SIG-M5 treated with dmso at 0.1 percent for 504 hours (cell line): Measurements from ENCODE around the gene MYCN.
A peak's percentile ranks its signal among the peaks of the same experiment; 100 is the strongest.
"Not testable (repeated sequence)": the region's sequence is repeated elsewhere in the genome, so short reads cannot be mapped to it uniquely, and the experiment has no call there.

Experiments
- DNase-seq: peaks from one replicate; lab custom pipeline; 2025; ENCODE audit not compliant: unreplicated experiment; lab: John Stamatoyannopoulos, UW

MYCN gene

DNA sequence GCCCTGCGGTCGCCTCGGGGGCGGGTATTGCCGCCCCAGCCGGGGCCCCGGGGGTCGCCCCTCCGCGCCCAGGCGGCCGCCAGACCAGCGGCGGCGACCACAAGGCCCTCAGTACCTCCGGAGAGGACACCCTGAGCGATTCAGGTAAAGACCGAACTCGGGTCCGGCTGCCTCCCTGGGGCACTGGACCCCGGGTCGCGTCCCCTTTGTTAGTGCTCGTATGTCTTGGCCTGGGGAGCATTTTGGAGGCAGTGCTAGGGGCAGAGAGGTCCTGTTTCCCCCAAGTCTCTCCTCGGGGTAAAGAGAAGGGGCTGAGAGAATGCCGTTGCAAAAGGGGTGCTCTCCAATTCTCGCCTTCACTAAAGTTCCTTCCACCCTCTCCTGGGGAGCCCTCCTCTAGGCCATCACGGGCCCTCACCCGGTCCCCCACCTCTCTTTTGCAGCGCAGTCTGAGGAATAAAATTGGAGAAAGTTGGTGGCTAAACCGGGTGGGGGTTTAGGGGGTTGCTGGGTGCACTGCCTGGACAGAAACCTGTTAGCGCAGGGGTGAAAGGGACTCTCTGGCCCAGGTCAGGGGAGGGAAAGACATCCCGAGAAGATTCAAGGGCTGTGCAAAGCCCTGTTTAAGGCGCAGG is 2.5 kb downstream of the MYCN start:
- no peak for DNase-seq

DNA sequence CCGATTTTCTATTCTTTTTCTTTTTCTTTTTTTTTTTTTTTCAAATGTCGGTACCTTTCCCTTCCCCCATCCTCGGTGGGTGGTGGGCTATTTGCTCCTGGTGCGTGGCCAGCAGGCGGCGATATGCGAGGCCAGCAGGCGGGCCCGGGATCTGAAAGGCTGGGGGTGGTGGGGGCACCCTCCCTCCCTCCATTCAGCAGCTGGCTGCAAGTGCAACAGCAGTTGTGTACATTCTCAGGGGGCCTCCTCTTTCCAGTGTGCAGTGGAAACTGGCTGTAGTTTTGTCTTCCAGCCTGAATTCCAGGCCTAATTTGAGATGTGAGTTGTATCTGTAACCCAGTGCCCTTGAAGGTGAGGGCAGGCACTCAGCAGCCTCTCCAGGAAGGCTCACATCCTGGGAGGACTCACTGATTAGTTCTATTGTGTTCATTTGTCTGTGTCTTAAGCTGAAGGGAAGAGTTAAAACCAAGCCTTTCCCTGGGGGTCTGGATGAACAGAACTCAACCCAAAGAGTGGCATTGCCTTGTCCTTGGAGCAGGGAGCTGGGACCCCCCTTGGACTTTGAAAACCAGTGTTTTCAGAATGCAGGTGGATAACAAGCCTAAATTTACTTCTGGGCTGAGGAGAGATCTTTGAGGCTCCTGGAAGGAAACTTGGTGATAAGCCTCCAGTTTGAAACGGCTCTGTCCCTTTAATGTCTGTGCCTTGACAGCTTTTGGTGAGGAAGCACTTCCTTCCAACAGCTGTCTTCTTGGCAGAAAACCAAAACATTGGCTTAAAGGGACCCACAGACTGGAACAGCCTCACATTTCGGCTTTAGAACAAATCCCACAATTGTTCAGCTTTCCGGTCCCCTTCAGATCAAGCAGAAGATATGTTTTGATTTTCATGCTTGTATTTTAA is 3.3 kb downstream of the MYCN start:
- DNase-seq = no peak

DNA sequence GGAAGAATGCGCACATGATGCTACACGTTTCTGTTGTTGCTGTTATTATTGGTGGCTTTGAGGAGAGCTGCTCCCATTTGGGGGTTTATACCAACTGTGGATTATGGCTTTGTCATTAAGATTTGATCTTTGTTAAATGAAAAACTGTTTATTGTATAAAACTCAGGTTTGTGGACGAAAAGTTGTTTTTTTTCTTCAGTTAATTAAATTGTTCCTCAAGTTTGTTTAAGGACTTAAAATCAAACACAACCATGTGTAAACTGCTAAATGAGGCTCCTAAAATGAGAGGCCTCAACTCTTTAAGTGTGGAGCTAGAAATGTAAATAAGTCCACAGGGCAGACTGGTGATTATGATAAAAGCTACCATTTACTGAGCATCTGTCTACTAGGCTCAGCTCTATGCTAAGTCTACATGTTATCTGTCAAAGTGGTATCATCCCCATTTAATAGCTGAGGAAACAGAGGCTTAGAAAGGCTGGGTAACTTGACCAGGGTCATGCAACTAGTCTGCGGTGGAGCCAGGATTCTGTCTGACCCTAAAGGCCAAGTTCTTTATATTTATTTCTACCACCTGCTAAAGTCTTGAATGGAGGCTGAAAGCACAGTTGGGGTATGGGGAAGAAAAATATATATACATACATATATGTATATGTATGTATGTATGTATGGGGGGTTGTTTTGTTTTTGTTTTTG is 4.1 kb downstream of the MYCN start:
- DNase-seq = no peak

DNA sequence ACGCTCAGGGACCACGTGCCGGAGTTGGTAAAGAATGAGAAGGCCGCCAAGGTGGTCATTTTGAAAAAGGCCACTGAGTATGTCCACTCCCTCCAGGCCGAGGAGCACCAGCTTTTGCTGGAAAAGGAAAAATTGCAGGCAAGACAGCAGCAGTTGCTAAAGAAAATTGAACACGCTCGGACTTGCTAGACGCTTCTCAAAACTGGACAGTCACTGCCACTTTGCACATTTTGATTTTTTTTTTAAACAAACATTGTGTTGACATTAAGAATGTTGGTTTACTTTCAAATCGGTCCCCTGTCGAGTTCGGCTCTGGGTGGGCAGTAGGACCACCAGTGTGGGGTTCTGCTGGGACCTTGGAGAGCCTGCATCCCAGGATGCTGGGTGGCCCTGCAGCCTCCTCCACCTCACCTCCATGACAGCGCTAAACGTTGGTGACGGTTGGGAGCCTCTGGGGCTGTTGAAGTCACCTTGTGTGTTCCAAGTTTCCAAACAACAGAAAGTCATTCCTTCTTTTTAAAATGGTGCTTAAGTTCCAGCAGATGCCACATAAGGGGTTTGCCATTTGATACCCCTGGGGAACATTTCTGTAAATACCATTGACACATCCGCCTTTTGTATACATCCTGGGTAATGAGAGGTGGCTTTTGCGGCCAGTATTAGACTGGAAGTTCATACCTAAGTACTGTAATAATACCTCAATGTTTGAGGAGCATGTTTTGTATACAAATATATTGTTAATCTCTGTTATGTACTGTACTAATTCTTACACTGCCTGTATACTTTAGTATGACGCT is 5.8 kb downstream of the MYCN start:
- no peak for DNase-seq

DNA sequence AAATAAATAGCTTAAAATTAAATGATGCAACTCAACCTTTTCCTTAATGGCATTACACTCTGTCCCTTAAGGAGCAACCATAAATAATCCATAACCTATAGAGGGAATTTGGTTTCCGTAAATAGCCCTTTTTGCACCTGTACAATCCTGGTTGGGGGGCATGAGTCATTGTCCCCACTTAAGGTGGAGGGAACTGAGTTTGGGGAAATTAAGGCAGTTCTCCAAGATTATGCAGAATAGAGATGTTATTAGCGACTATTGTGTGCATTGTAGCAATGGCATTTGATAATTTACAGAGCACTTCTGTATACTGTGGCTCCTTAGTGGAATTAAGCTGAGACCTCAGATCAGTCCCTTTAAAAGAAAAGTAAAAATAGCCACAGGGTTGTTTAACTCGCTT is 6.6 kb downstream of the MYCN start:
- DNase-seq = no peak

DNA sequence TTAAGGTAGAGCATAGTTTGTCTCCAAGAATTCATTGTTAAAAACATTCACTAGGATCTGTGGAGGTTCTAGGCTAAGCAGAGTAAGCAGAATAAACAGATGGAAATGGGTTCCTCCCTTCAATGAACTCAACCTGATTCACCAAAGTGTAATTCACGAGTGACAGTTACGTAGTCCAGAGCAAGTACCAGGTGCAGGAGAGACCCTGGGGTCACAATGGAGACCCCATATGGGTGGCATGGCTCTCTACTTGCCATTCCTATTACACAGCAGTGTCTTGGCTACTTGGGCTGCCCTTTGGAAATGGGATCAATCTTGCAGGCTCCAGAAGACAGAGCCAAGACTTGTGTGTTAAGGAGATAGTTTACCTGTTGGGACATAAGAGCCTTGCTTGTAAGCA is 7.1 kb downstream of the MYCN start:
- DNase-seq = no peak

DNA sequence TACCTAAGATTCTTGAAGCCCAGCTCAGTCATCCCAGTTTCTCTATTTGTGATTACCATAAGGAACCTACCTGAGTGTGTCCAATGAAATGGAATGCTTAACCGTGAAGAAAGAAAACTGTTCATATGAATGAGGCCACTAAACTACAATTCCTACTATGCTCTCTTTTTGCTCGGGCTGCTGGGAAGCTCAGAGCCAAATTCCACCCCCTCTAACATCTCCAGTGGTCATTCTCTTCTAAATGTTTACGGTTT is 8.3 kb downstream of the MYCN start:
- no peak for DNase-seq

DNA sequence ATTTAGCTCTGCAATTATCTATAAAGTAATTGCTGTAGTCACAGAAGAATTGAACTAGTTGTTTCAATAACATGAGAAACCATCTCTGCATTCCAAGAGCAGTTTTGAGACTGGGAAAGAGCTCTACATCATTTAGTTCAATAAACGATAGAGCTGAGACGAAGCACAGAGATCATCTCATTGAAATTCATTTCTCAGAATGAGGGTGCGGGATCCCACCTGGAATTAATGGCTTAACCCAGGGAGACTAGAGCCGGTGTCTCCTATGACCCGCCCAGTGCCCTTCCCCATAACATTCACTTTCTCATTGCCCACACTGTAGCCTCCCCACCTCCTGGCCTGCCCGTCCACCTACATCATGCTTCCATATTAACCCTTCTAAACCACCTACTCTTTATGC is 8.8 kb downstream of the MYCN start:
- no peak for DNase-seq

DNA sequence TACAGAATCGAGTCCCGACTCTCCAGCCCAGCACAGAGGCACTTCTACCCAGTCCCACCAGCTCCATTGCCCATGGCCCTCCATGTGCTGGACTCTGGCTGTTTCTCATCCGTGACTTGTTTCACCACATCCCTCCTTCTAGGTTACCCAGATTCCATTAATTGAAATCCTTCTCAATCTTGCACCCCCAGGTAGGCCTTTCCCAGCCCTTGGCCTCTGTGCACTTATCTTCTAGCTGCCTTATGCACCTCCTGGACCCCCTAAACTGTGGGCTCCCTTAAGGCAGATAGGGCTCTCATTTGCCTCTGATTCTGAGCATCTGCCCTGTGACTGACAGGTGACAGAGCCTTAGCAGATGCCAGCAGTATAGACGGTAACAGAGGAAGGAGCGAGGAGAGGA is 9.2 kb downstream of the MYCN start:
- DNase-seq = no peak

DNA sequence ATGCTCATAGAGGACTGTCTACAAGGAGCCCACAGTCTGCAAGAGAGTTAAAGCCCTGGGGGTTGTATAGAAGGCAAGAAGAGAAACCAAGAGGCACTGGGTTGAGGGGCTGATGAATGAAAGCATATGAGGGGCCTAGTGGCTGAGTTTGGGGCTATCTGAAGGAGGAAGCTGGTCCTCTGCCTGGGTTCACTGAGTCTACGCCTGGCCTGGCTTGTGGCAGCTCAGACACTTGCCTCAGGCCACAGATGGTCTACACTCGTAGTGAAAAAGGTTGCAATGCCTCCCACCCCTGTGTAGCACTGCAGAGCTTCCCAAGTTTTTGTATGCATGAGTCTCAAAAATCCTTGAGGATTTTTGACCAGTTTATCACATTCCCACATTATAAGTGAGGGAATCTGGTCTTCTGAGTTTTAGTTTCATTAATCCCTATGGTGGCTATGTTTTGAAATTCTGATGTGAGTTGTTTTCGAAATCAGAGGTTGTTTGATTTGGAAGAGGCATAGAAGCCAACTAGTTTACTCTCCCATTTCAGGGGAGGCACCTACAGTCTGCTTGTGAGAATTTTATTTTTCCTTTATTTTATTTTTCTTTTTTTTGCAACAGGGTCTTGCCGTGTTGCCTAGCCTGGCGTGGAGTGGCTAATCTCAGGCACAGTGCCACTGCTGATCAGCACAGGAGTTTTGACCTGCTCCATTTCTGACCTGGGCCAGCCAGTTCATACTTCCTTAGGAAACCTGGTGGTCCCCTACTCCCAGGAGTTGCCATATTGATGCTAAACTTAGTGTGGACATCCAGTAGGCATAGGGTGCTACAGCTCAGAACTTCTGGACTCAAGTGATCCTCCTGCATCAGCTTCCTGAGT is 10.0 kb downstream of the MYCN start:
- no peak for DNase-seq

DNA sequence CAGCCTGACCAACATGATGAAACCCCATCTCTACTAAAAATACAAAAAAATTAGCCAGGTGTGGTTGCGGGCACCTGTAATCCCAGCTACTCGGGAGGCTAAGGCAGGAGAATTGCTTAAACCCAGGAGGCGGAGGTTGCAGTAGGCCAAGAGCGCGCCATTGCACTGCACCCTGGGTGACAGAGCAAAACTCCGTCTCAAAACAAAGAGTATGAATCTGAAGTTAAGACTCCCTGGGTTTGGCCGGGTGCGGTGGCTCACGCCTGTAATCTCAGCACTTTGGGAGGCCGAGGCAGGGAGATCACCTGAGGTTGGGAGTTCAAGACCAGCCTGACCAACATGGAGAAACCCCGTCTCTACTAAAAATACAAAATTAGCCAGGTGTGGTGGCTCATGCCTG is 11.6 kb downstream of the MYCN start:
- not testable (repeated sequence) for DNase-seq

DNA sequence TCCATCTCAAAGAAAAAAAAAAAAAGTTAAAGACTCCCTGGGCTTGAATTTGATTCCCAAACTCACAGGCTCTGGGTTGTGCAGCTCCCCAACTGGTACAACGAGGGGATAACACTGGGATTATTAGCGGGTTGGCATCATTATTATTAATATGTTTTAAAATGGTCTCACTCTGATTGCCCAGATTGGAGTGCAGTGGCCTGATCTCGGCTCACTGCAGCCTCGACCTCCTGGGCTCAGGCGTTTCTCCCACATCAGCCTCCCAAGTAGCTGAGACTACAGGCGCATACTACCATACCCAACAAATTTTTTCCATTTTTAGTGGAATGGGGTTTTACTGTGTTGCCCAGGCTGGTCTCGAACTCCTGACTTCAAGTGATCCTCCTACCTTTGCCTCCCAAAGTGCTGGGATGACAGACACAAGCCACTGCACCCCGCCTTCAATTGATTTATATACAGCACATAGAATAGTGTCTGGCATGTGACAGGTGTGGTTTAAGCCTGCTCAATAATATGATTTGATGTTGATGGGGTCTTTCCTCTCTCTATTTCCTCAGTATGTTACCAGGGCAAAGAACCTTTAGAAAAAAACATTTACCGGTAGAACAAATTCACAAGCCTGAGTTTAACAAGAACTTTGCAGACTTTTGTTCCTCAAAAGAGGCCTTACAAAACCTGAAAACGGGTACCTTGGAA is 12.2 kb downstream of the MYCN start:
- no peak for DNase-seq

DNA sequence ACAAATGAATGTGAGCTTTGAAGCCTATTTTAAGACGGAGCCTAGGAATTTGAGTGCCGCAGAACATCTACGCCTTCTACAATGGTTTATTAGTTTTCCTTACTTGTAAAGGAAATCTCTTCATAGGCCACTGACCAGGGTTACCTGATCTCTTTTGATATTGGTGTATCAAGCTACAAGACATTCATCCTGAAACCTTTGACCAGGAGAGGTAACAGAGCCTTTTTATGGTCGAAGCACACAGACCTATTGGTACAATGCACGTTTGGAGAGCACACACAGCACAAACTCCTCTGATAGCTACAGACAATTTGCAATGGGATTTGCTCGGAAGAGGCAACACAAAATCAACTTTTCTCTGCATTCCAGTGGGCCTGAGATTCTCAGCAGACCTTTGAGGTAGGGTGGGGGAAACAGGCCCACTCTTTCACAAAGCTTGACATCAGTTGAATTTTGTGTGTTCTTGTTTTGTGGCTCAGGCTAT is 12.8 kb downstream of the MYCN start:
- DNase-seq = no peak

DNA sequence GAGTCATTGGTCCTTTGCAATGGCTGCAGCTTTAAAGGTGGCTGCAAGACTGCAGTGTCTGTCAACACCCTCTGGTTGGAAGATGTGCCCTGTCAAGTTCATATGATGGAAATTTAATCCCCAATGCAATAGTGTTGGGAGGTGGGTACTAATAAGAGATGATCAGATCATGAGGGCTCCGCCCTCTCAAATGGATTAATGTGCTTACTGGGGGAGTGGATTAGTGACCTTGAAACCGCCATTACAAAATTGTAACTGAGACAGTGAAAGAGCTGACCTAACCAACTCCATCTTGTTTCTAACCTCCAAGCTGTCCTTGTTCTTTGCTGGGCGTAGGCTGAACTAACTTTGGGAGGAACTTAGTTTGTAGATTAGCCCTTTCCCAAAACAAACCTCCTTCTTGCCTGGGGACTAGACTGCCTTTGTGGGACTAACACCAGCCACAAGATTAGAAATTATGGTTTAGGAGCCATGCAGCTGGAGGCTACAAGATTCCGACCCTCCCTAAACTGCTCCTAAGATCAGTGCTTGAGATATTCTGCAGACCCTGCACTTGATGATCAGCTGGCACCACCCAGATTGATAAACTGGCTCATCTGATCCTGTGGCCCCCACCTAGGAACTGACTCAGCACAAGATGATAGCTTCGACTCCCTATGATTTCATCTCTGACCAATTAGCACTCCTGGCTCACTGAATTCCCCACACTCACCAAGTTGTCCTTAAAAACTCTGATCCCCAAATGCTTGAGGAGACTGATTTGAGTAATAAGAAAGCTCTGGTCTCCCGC is 13.7 kb downstream of the MYCN start:
- DNase-seq = no peak

DNA sequence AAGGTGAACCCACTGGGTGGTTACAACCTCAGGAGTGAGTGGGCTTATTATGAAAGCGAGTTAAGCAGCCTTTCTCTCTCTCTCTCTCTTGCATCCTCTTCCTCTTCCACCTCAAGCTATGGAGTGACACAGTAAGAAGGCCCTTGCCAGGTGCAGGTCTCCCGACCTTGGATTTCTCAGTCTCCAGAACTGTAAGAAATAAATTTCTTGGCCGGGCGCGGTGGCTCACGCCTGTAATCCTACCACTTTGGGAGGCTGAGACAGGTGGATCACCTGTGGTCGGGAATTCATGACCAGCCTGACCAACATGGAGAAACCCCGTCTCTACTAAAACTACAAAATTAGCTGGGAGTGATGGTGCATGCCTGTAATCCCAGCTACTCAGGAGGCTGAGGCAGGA is 14.4 kb downstream of the MYCN start:
- DNase-seq = no peak

DNA sequence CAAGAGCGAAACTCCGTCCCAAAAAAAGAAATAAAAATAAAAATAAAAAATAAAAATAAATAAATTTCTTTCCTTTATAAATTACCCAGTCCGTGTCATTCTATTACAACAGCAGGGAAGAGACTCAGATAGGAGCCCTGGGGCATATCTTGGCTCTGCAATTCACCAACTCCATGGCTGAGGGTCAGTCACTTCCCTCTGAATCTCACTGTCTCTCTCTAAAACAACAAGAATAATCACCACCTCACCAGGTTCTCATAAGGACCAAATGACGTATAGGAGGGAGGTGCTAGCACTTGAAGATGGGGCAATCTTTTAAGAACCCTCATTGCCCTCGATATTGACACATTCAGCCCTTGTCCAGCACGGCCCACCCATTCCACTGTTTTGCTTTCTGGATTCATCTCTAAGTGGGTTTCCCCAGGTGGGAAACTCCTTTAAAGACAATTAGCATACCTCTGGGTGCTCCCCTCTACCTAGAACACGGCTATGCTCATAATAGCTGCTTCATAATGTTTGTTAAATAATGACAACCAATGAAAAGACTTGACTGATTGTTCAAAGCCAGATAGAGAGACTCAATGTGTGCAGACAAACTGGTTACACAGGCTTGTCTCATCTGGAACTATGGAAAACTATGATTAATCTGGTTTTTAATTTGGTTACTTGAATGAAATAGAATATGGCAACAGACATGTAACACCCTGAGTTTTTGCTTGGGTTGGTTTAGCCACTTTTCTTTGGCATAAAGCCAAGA is 15.1 kb downstream of the MYCN start:
- peak; percentile 55 for DNase-seq

DNA sequence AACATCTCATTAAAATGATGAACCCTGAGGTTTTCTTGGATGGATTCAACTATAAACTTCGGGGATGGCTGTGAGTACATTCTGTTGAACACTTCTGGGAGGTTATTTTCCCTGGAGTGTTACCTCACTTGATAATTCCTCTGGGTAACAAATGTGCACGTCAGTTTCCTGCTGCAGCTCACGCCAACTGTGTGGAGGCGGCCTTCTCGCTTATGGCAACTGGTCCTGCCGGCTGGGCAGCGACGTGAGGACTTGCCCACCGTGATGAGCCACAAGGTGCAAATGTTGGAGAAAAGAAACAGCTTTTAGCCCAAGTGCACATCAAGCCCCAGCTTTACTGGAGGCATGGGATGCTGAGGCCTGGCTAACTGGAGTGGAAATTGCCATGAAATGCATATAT is 15.9 kb downstream of the MYCN start:
- no peak for DNase-seq
